Smooth muscle cell (in vitro differentiated cells): ENCODE results near the gene C2orf76. TPM values are rescaled to one million over a fixed set of nuclear protein-coding genes. Genes with fewer than 3 reads are reported as not detected.

ENCODE experiments used
- DNase-seq: peaks from one replicate; lab custom pipeline; 2025; ENCODE audit not compliant: unreplicated experiment; lab: John Stamatoyannopoulos, UW
- H2AFZ ChIP-seq: fragments of 200-600 bp; sonication (generic); 2 replicates; pipeline ENCODE4 v1.6.0; 2016; ENCODE audit warnings: antibody characterized with exemption, low read depth, mild to moderate bottlenecking
- H3F3A ChIP-seq: fragments of 200-600 bp; sonication (generic); 2 replicates; pipeline ENCODE4 v1.6.0; 2017; ENCODE audit warnings: antibody characterized with exemption, low read depth
- H3K27ac ChIP-seq: fragments of 200-600 bp; sonication (generic); 2 replicates; pipeline ENCODE4 v1.5.1; 2016; ENCODE audit warnings: low read depth, mild to moderate bottlenecking
- H3K27me3 ChIP-seq: fragments of 200-600 bp; sonication (generic); 2 replicates; pipeline ENCODE4 v1.6.1; 2016; ENCODE audit warnings: low read depth, mild to moderate bottlenecking
- H3K36me3 ChIP-seq: fragments of 200-600 bp; sonication (generic); 2 replicates; pipeline ENCODE4 v1.5.1; 2016; ENCODE audit warnings: low read depth
- H3K4me1 ChIP-seq: fragments of 200-600 bp; sonication (generic); 2 replicates; pipeline ENCODE4 v1.5.1; 2016; ENCODE audit warnings: low read depth
- H3K4me2 ChIP-seq: fragments of 200-600 bp; sonication (generic); 2 replicates; pipeline ENCODE4 v1.6.0; 2016; ENCODE audit warnings: mild to moderate bottlenecking
- H3K4me3 ChIP-seq: fragments of 200-600 bp; sonication (generic); 2 replicates; pipeline ENCODE4 v1.5.1; 2016; ENCODE audit warnings: mild to moderate bottlenecking
- H3K79me2 ChIP-seq: fragments of 200-600 bp; sonication (generic); 2 replicates; pipeline ENCODE4 v1.6.0; 2016; ENCODE audit warnings: low read depth, mild to moderate bottlenecking
- H3K9ac ChIP-seq: fragments of 200-600 bp; sonication (generic); 2 replicates; pipeline ENCODE4 v1.6.0; 2016; ENCODE audit warnings: low read depth
- H3K9me3 ChIP-seq: fragments of 200-600 bp; sonication (generic); replicated peaks from 2 replicates; pipeline ENCODE4 v1.5.1; 2016; ENCODE audit warnings: low read depth
- H4K20me1 ChIP-seq: fragments of 200-600 bp; sonication (generic); 2 replicates; pipeline ENCODE4 v1.6.0; 2016; ENCODE audit warnings: low read depth
- CTCF ChIP-seq: fragments of 200-600 bp; sonication (generic); IDR thresholded peaks from 2 replicates; pipeline ENCODE4 v1.5.1; 2017; ENCODE audit warnings: borderline replicate concordance, mild to moderate bottlenecking, antibody characterized with exemption; ENCODE audit not compliant: insufficient read depth, poor library complexity, severe bottlenecking
- WGBS: methylation state at CpG from one replicate; pipeline ENCODE4 v1.1.7; 2016; ENCODE audit warnings: low lambda C conversion rate; 5-methylcytosine and 5-hydroxymethylcytosine counted together
- polyA plus RNA-seq: library from polyadenylated mRNA; unstranded; fragments of >200 nt; fragmentation: Nextera tagmentation; extraction: Ambion mirVana; gene quantifications from 2 replicates; pipeline ENCODE4 v1.2.1, GENCODE V29; 2016
- total RNA-seq: library from RNA; depleted of rRNA; stranded (reverse); fragments of >200 nt; gene quantifications from 2 replicates; pipeline ENCODE4 v1.2.3, GENCODE V29; 2014

Gene C2orf76
- total and polyA plus RNA-seq, 2 experiments from 2014 or later, result 16.0 to 30.2 TPM

- no peak overlapping the region for H3K4me2 ChIP-seq
- no peak overlapping the region for H3K9ac ChIP-seq
- no peak for DNase-seq
- H3K36me3 ChIP-seq, result no peaks in the 10 kb centered on the region
- no peak overlapping the region for H3K4me3 ChIP-seq
- no peak overlapping the region for H2AFZ ChIP-seq
- H3K27me3 ChIP-seq, result no peaks in the 10 kb centered on the region
- H3K79me2 ChIP-seq, result no peaks in the 10 kb centered on the region
- H3K9me3 ChIP-seq, result no peaks in the 10 kb centered on the region
- TF ChIP-seq CTCF, result no peak
- H3F3A ChIP-seq, result peaks cover 8% of the 10 kb centered on the region
- H4K20me1 ChIP-seq, result no peaks in the 10 kb centered on the region
- WGBS, result 92% methylated on average over 17 of the region's 17 CpGs
- H3K27ac ChIP-seq, result no peak overlapping the region
- H3K4me1 ChIP-seq, result peaks cover 6% of the 10 kb centered on the region
Measured at GRCh38 chr2:119261493-119262225, 105.0 kb downstream of the C2orf76 start.

GRCh38 chr2:119260646-119261492 lies 105.8 kb downstream of the C2orf76 start:
- Histone ChIP-seq H3K79me2 (no peaks in the 10 kb centered on the region), H3K4me1 (peaks cover 12% of the 10 kb centered on the region), H3K4me3 (no peak overlapping the region), H3K9ac (no peak overlapping the region), H3K4me2 (no peak overlapping the region), H4K20me1 (no peaks in the 10 kb centered on the region), H3K36me3 (no peaks in the 10 kb centered on the region), H3K27me3 (no peaks in the 10 kb centered on the region), H3F3A (peaks cover 14% of the 10 kb centered on the region), H3K9me3 (no peaks in the 10 kb centered on the region), H3K27ac (no peak overlapping the region), H2AFZ (no peak overlapping the region)
- no peak for TF ChIP-seq CTCF
- 69% methylated on average over 11 of the region's 11 CpGs for WGBS
- no peak for DNase-seq

GRCh38 chr2:119259296-119259860 lies 107.3 kb downstream of the C2orf76 start:
- whole genome bisulfite sequencing, result 94% methylated on average over 5 of the region's 5 CpGs

More at GRCh38 chr2:119259296-119259860, 107.3 kb downstream of the C2orf76 start:
- Histone ChIP-seq H3K4me2 (no peak overlapping the region), H3K9me3 (no peaks in the 10 kb centered on the region), H3K27me3 (no peaks in the 10 kb centered on the region), H3K4me3 (no peak overlapping the region), H3K79me2 (no peaks in the 10 kb centered on the region), H3F3A (peaks cover 14% of the 10 kb centered on the region), H3K36me3 (no peaks in the 10 kb centered on the region), H2AFZ (no peak overlapping the region), H4K20me1 (no peaks in the 10 kb centered on the region), H3K4me1 (peaks cover 12% of the 10 kb centered on the region), H3K9ac (no peak overlapping the region), H3K27ac (no peak overlapping the region)
- no peak for TF ChIP-seq CTCF
- DNase-seq, result no peak
